GM12801 (cell line): ENCODE measurements around the gene ZNF112.

ENCODE experiments used
- CTCF ChIP-seq: IDR thresholded peaks from one replicate; pipeline ENCODE4 v1.5.1; 2011; ENCODE audit warnings: control low read depth; ENCODE audit not compliant: insufficient read length; ENCODE audit errors: extremely low read depth

Gene ZNF112

GRCh38 chr19:44304659-44305193 is 51.8 kb downstream of the ZNF112 start, which contains the start of gene ZNF235:
ZNF235 (minus strand) TSS chr19:44305025; CDS start chr19:44303404, 1,621 bp downstream.
- no peak for TF ChIP-seq CTCF

- no peak for TF ChIP-seq CTCF
These were observed 52.4 kb downstream of the ZNF112 start for GRCh38 chr19:44303976-44304568.

GRCh38 chr19:44303320-44303719 is 53.2 kb downstream of the ZNF112 start:
- TF ChIP-seq CTCF = no peak

GRCh38 chr19:44284968-44285367 is 71.5 kb downstream of the ZNF112 start:
- TF ChIP-seq CTCF = no peak

GRCh38 chr19:44282846-44283245 is 73.6 kb downstream of the ZNF112 start:
- no peak for TF ChIP-seq CTCF

GRCh38 chr19:44280916-44281315 is 75.6 kb downstream of the ZNF112 start:
- TF ChIP-seq CTCF = no peak

- TF ChIP-seq CTCF = no peak
These were observed 78.2 kb downstream of the ZNF112 start for GRCh38 chr19:44278181-44278690.
